ENCODE results near the gene PPM1H. TPM values are rescaled to one million over a fixed set of nuclear protein-coding genes. Genes with fewer than 3 reads are reported as not detected.

Gene PPM1H
- total RNA-seq, 4 donors from 2014 or later, result 1.1 to 2.4 (median 1.7) TPM

DNA sequence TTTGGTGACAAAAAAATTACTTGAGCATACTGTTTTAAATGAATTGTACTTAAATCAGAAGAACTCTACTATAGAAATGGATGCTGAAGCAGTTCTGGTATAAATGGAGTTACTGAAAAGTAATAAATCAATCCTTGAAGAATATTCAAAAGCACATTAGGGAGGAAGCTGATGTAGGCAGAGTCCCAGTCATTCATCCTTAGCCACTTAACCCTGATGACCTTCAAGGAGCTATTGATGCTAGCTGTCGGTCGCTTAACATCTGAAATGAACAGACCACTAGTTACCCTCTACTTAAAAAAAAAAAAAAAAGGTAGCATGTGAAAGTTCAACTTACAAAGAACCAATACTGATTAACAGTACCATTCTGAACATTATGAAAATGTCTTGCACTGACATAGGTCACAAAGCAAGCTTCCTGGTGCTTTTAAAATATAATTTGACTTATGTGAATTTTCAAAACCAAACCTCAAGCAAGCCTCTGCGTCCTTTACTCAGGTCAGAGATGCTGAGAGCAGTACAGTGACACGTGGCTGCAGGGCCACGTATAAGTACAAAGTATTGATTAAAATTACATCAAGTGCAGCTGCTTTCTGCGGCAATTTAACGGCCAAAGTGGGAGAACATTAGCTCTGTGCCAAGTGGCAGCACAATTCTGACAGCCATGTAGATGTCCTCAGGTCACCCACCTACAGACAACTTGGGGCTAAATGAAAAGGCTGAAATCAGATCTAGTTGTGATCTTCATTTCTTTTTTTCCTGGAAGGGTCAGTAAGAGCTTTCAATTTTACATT lies 18.1 kb downstream of the PPM1H start:
- no peak for TF ChIP-seq POLR2A (IDR thresholded peaks at IDR 0.05)
- TF ChIP-seq, protein P1, sequence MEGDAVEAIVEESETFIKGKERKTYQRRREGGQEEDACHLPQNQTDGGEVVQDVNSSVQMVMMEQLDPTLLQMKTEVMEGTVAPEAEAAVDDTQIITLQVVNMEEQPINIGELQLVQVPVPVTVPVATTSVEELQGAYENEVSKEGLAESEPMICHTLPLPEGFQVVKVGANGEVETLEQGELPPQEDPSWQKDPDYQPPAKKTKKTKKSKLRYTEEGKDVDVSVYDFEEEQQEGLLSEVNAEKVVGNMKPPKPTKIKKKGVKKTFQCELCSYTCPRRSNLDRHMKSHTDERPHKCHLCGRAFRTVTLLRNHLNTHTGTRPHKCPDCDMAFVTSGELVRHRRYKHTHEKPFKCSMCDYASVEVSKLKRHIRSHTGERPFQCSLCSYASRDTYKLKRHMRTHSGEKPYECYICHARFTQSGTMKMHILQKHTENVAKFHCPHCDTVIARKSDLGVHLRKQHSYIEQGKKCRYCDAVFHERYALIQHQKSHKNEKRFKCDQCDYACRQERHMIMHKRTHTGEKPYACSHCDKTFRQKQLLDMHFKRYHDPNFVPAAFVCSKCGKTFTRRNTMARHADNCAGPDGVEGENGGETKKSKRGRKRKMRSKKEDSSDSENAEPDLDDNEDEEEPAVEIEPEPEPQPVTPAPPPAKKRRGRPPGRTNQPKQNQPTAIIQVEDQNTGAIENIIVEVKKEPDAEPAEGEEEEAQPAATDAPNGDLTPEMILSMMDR (IDR thresholded peaks at IDR 0.05), result no peak
- intact Hi-C loops (cut with DNase I; ENCODE audit: low total_unique reads), result loop anchor here (5.0 kb wide), 1 partner anchor 1740 kb away; no protein-coding TSS in a partner anchor
- H3K4me3 ChIP-seq (ENCODE audit: low read depth, poor library complexity, severe bottlenecking), result no peak overlapping the region
- DNase-seq (ENCODE audit: low spot score in 2 of 2), result no peak
- WGBS, 2 donors, result 78 to 82% methylated on average over 7 of the region's 7 CpGs

DNA sequence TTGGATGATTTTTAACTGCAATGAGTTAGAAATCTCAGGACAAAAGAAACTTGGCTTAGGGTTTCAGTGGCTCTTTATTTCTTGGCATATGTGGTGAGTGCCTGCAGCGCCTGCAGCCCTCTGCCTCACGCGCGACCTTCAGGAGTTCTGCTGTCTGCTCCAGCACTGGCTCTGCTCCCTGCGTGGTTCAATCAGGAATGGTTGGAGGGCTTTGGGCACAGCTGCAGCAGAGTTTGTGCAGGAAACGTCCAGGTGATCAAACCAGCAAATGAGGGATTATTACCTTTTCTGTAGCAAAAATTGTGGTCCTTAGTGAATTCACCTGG lies 19.8 kb downstream of the PPM1H start:
- intact Hi-C loops (cut with DNase I; ENCODE audit: low total_unique reads), result loop anchor here (5.0 kb wide), 1 partner anchor 1742 kb away; no protein-coding TSS in a partner anchor
- 73 to 76% methylated on average over 6 of the region's 6 CpGs for WGBS, 2 donors
- no peak for TF ChIP-seq POLR2A (IDR thresholded peaks at IDR 0.05)
- TF ChIP-seq, protein P1 (IDR thresholded peaks at IDR 0.05), result no peak
- DNase-seq (ENCODE audit: low spot score in 2 of 2), result no peak
- H3K4me3 ChIP-seq (ENCODE audit: low read depth, poor library complexity, severe bottlenecking), result no peak overlapping the region

DNA sequence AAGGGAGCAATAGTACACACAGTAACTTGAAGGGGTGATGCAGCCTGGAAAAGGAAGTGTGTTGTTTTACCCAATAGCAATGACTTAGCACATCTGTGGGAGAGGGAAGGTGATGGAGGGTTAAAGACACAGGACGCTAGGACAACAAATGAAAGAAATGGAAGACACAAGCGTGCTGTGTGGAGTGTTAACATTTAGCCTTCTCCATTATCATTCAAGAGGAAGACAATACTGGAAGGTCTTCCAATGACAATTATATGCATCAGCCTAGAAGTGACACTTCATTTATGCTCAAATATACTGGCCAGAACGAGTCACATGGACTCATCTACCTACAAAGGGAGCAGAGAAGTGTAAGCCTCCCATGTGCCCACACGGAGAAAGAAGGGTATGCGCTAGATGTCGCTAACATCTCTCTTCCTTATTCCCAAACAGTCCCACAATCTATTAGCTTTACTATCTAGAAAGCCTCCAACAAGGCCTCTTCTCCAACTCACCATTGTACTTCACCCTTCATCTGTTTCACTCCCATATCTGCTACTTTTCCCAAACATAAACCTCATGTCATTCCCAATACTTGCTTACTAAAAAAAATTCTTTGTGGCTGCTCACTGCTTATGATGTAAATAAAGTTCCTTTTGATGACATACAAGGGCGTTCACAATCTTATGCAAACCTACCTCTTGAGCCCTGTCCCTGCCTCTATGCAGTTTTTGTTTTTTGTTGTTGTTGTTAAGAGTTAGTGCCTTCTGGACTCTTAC lies 20.3 kb downstream of the PPM1H start:
- DNase-seq (ENCODE audit: low spot score in 2 of 2), result no peak
- H3K4me3 ChIP-seq (ENCODE audit: low read depth, poor library complexity, severe bottlenecking), result no peak overlapping the region
- TF ChIP-seq, protein P1 (IDR thresholded peaks at IDR 0.05), result no peak
- no peak for TF ChIP-seq POLR2A (IDR thresholded peaks at IDR 0.05)
- intact Hi-C loops (cut with DNase I; ENCODE audit: low total_unique reads), result loop anchor here (5.0 kb wide), 1 partner anchor 1743 kb away; no protein-coding TSS in a partner anchor
- WGBS, 2 donors, result 78 to 84% methylated on average over 7 of the region's 7 CpGs

DNA sequence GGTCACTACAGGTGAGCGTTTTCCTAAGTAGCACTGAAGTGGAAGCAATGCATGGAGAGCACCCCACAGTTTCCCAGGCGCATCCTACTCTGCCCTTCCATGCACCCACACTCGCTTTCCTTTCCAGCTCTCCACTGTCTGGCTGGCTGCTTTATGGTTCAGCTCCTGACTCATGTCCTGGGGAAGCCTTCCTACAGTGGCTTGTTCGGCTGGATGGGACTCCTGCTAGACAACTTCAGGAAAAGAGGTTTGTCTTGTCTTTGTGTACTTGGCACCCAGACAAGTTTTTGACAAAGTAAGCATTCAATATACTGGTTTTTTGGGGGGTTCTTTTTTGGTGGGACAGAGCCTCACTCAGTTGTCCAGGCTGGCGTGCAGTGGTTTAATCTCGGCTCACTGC lies 21.6 kb downstream of the PPM1H start:
- intact Hi-C loops (cut with DNase I; ENCODE audit: low total_unique reads), result no loop called here
- no peak for TF ChIP-seq POLR2A (IDR thresholded peaks at IDR 0.05)
- TF ChIP-seq, protein P1 (IDR thresholded peaks at IDR 0.05), result no peak
- DNase-seq (ENCODE audit: low spot score in 2 of 2), result no peak
- H3K4me3 ChIP-seq (ENCODE audit: low read depth, poor library complexity, severe bottlenecking), result no peak overlapping the region
- WGBS, 2 donors, result 85 to 87% methylated on average over 6 of the region's 6 CpGs

DNA sequence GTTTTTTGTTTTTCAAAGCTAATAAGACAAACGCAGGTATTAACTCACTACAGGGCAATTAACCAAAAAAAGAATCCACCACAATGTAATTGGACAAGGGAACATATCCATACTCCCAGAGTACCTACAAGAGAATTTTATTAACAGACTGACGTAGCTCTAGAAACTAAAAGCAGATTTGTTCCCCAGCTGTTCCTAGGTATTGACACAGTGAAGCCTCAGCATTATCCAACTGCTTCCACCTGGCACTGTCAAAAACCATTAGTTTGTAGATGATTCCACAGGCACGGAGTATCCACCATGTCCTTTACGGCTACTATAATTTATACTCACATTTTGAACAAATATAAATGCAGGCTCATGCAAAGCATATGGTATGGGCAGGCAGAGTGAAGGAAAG lies 22.3 kb downstream of the PPM1H start:
- intact Hi-C loops (cut with DNase I; ENCODE audit: low total_unique reads), result no loop called here
- 56 to 66% methylated on average over 4 of the region's 4 CpGs for WGBS, 2 donors
- TF ChIP-seq, protein P1 (IDR thresholded peaks at IDR 0.05), result no peak
- no peak for TF ChIP-seq POLR2A (IDR thresholded peaks at IDR 0.05)
- no peak overlapping the region for H3K4me3 ChIP-seq (ENCODE audit: low read depth, poor library complexity, severe bottlenecking)
- DNase-seq (ENCODE audit: low spot score in 2 of 2), result no peak

All from lower leg skin (tissue), 4 donors.